Embryonic facial prominence (tissue), 1 donor: ENCODE data around the gene COA7.

Experiments
- DNase-seq: peaks from one replicate; pipeline ENCODE4 v3.0.0-alpha.2; 2016; ENCODE audit errors: extremely low spot score

The COA7 gene

GRCh38 chr1:52669696-52670095, 28.5 kb downstream of the COA7 start:
- DNase-seq: no peak

GRCh38 chr1:52668711-52669110, 29.4 kb downstream of the COA7 start:
- DNase-seq: no peak

GRCh38 chr1:52667984-52668383, 30.2 kb downstream of the COA7 start:
- no peak for DNase-seq

GRCh38 chr1:52667290-52667689, 30.9 kb downstream of the COA7 start:
- no peak for DNase-seq

GRCh38 chr1:52665006-52665941, 32.9 kb downstream of the COA7 start:
- DNase-seq: peak; percentile 62

GRCh38 chr1:52663716-52664115, 34.4 kb downstream of the COA7 start:
- DNase-seq: no peak

- peak; percentile 20 for DNase-seq
Observed at GRCh38 chr1:52662645-52663313, 35.4 kb downstream of the COA7 start.

GRCh38 chr1:52660807-52661206, 37.3 kb downstream of the COA7 start:
- no peak for DNase-seq

GRCh38 chr1:52659851-52660596, 38.1 kb downstream of the COA7 start:
- DNase-seq: no peak

- no peak for DNase-seq
Observed at GRCh38 chr1:52659356-52659755, 38.8 kb downstream of the COA7 start.

- DNase-seq: no peak
Observed at GRCh38 chr1:52658795-52659194, 39.4 kb downstream of the COA7 start.

GRCh38 chr1:52657702-52658101, 40.4 kb downstream of the COA7 start:
- no peak for DNase-seq

GRCh38 chr1:52654063-52654462, 44.1 kb downstream of the COA7 start:
- no peak for DNase-seq

GRCh38 chr1:52653207-52653849, 44.8 kb downstream of the COA7 start:
- DNase-seq: no peak

GRCh38 chr1:52651904-52652303, 46.2 kb downstream of the COA7 start:
- no peak for DNase-seq

GRCh38 chr1:52645261-52645660, 52.9 kb downstream of the COA7 start:
- no peak for DNase-seq

GRCh38 chr1:52641307-52641706, 56.8 kb downstream of the COA7 start:
- DNase-seq: no peak

GRCh38 chr1:52640697-52641096, 57.5 kb downstream of the COA7 start:
- no peak for DNase-seq

GRCh38 chr1:52637946-52638345, 60.2 kb downstream of the COA7 start:
- no peak for DNase-seq

GRCh38 chr1:52636721-52637695, 61.1 kb downstream of the COA7 start:
- DNase-seq: no peak
